ENCODE measurements around the gene SKP2.
"Not testable (repeated sequence)": the region's sequence is repeated elsewhere in the genome, so short reads cannot be mapped to it uniquely, and the experiment has no call there.

Gene SKP2

GRCh38 chr5:36158144-36158543 lies 6.2 kb downstream of the SKP2 start:
- no peak for DNase-seq

- DNase-seq, result no peak
These were observed 8.7 kb downstream of the SKP2 start for GRCh38 chr5:36160617-36161016.

GRCh38 chr5:36161361-36161760 lies 9.4 kb downstream of the SKP2 start:
- DNase-seq, result no peak

- DNase-seq, result no peak
These were observed 11.0 kb downstream of the SKP2 start for GRCh38 chr5:36162810-36163486.

- DNase-seq, result no peak
These were observed 12.6 kb downstream of the SKP2 start for GRCh38 chr5:36164461-36164860.

GRCh38 chr5:36168737-36169136 lies 16.8 kb downstream of the SKP2 start:
- no peak for DNase-seq

GRCh38 chr5:36170832-36171424 lies 19.0 kb downstream of the SKP2 start:
- no peak for DNase-seq

- no peak for DNase-seq
These were observed 20.7 kb downstream of the SKP2 start for GRCh38 chr5:36172599-36172998.

- DNase-seq, result no peak
These were observed 21.5 kb downstream of the SKP2 start for GRCh38 chr5:36173426-36173825.

- DNase-seq, result no peak
These were observed 22.2 kb downstream of the SKP2 start for GRCh38 chr5:36174119-36174518.

GRCh38 chr5:36175043-36175442 lies 23.1 kb downstream of the SKP2 start:
- no peak for DNase-seq

GRCh38 chr5:36177154-36177553 lies 25.2 kb downstream of the SKP2 start:
- DNase-seq, result no peak

- DNase-seq, result peak; percentile 46
These were observed 26.0 kb downstream of the SKP2 start for GRCh38 chr5:36177715-36178523.

- DNase-seq, result no peak
These were observed 26.6 kb downstream of the SKP2 start for GRCh38 chr5:36178524-36178890.

GRCh38 chr5:36179950-36180349 lies 28.0 kb downstream of the SKP2 start:
- no peak for DNase-seq

GRCh38 chr5:36180556-36181350 lies 28.8 kb downstream of the SKP2 start:
- DNase-seq, result no peak

- no peak for DNase-seq
These were observed 29.9 kb downstream of the SKP2 start for GRCh38 chr5:36181774-36182173.

GRCh38 chr5:36184408-36184807 lies 32.5 kb downstream of the SKP2 start:
- not testable (repeated sequence) for DNase-seq

GRCh38 chr5:36193746-36194145 lies 41.8 kb downstream of the SKP2 start:
- DNase-seq, result no peak

- DNase-seq, result no peak
These were observed 46.4 kb downstream of the SKP2 start for GRCh38 chr5:36198281-36198680.

GRCh38 chr5:36198783-36199182 lies 46.9 kb downstream of the SKP2 start:
- not testable (repeated sequence) for DNase-seq

- DNase-seq, result no peak
These were observed 47.7 kb downstream of the SKP2 start for GRCh38 chr5:36199620-36200019.

GRCh38 chr5:36200513-36200912 lies 48.6 kb downstream of the SKP2 start:
- DNase-seq, result no peak
